GM23338 (cell line): ENCODE measurements around the gene SNX22. TPM values are rescaled to one million over a fixed set of nuclear protein-coding genes. Genes with fewer than 3 reads are reported as not detected.

Source experiments
- ATAC-seq: fragments of 200-7000 bp; cut with Tn5 transposase; 3 replicates; pipeline ENCODE4 v1.9.1; 2020
- DNase-seq: peaks from one replicate; pipeline ENCODE4 v3.0.0-alpha.2; 2015; ENCODE audit warnings: low spot score
- H2AFZ ChIP-seq: fragments of 200-600 bp; sonication (generic); 2 replicates; pipeline ENCODE4 v1.8.0; 2016; ENCODE audit warnings: antibody characterized with exemption, mild to moderate bottlenecking, moderate library complexity
- H3F3A ChIP-seq: fragments of 200-600 bp; sonication (generic); replicated peaks from 2 replicates; pipeline ENCODE4 v1.8.0; 2017; ENCODE audit warnings: antibody characterized with exemption, mixed run types, low read depth
- H3K27ac ChIP-seq: fragments of 200-600 bp; sonication (generic); 2 replicates; pipeline ENCODE4 v1.6.1; 2016; ENCODE audit warnings: low read depth
- H3K27me3 ChIP-seq: fragments of 200-600 bp; sonication (generic); 2 replicates; pipeline ENCODE4 v1.8.0; 2016; ENCODE audit warnings: mild to moderate bottlenecking, mixed run types, moderate library complexity; ENCODE audit not compliant: insufficient read depth
- H3K36me3 ChIP-seq: fragments of 200-600 bp; sonication (generic); 2 replicates; pipeline ENCODE4 v1.8.0; 2016; ENCODE audit warnings: mild to moderate bottlenecking; ENCODE audit not compliant: insufficient read depth
- H3K4me1 ChIP-seq: fragments of 200-600 bp; sonication (generic); 2 replicates; pipeline ENCODE4 v1.8.0; 2016; ENCODE audit warnings: mild to moderate bottlenecking, moderate library complexity; ENCODE audit not compliant: insufficient read depth
- H3K4me2 ChIP-seq: fragments of 200-600 bp; sonication (generic); 2 replicates; pipeline ENCODE4 v1.7.1; 2017; ENCODE audit warnings: mixed run types
- H3K4me3 ChIP-seq: fragments of 200-600 bp; sonication (generic); 2 replicates; pipeline ENCODE4 v1.6.1; 2016; ENCODE audit warnings: mixed run types
- H3K79me2 ChIP-seq: fragments of 200-600 bp; sonication (generic); replicated peaks from 2 replicates; pipeline ENCODE4 v1.8.0; 2017; ENCODE audit warnings: mild to moderate bottlenecking; ENCODE audit not compliant: insufficient read depth
- H3K9me2 ChIP-seq: fragments of 200-600 bp; sonication (generic); 2 replicates; pipeline ENCODE4 v1.8.0; 2017; ENCODE audit not compliant: insufficient read depth
- H4K20me1 ChIP-seq: fragments of 200-600 bp; sonication (generic); replicated peaks from 2 replicates; pipeline ENCODE4 v1.8.0; 2017; ENCODE audit warnings: mild to moderate bottlenecking; ENCODE audit not compliant: insufficient read depth
- H3K27ac Mint-ChIP-seq: 2 replicates; pipeline ENCODE4 v1.8.0; 2020; ENCODE audit warnings: inconsistent platforms, mild to moderate bottlenecking, moderate library complexity, mixed read lengths
- H3K27me3 Mint-ChIP-seq: 3 replicates; pipeline ENCODE4 v1.8.0; 2022; ENCODE audit warnings: low read depth, mild to moderate bottlenecking, moderate library complexity, mixed read lengths, inconsistent platforms; ENCODE audit not compliant: insufficient read depth, poor library complexity
- H3K36me3 Mint-ChIP-seq: 3 replicates; pipeline ENCODE4 v1.8.0; 2021; ENCODE audit warnings: low read depth, mild to moderate bottlenecking, inconsistent platforms, moderate library complexity, mixed read lengths
- H3K4me1 Mint-ChIP-seq: 3 replicates; pipeline ENCODE4 v1.8.0; 2020; ENCODE audit warnings: mild to moderate bottlenecking, inconsistent platforms, mixed read lengths
- H3K4me3 Mint-ChIP-seq: 3 replicates; pipeline ENCODE4 v1.8.0; 2021; ENCODE audit warnings: moderate library complexity, mild to moderate bottlenecking, inconsistent platforms, mixed read lengths
- H3K9me3 Mint-ChIP-seq: 3 replicates; pipeline ENCODE4 v1.8.0; 2020; ENCODE audit warnings: moderate library complexity, mild to moderate bottlenecking, inconsistent platforms, mixed read lengths
- CREB1 ChIP-seq: fragments of 250-450 bp; sonication (Bioruptor Pico); IDR thresholded peaks from 2 replicates; pipeline ENCODE4 v1.5.0; 2020; ENCODE audit warnings: low read depth, mild to moderate bottlenecking, moderate library complexity
- CTCF ChIP-seq, 2 experiments: fragments of 200-600 bp in 1 of 2; sonication (generic) in 1 of 2; conservative IDR thresholded peaks; 2 replicates each; pipeline versions ENCODE4 v1.5.1 to v1.6.1; 2016 to 2017; ENCODE audit warnings: antibody characterized with exemption in 2 of 2, low read depth in 2 of 2, mild to moderate bottlenecking in 2 of 2, moderate library complexity in 1 of 2
- JUNB ChIP-seq: IDR thresholded peaks from one replicate; pipeline ENCODE4 v1.6.1; 2016; ENCODE audit warnings: antibody characterized with exemption; ENCODE audit not compliant: unreplicated experiment
- POLR2AphosphoS5 ChIP-seq: IDR thresholded peaks from 2 replicates; pipeline ENCODE4 v1.6.1; 2016; ENCODE audit warnings: antibody characterized with exemption, low read depth
- ZNF331 ChIP-seq: fragments of 250-450 bp; sonication (Bioruptor Pico); IDR thresholded peaks from 2 replicates; pipeline ENCODE4 v1.5.0; 2020; ENCODE audit warnings: low read depth, mild to moderate bottlenecking, moderate library complexity
- ZNF462 ChIP-seq: fragments of 250-450 bp; sonication (Bioruptor Pico); IDR thresholded peaks from 2 replicates; pipeline ENCODE4 v1.5.0; 2020; ENCODE audit warnings: mild to moderate bottlenecking, moderate library complexity
- polyA plus RNA-seq: library from polyadenylated mRNA; unstranded; fragments of >200 nt; fragmentation: Nextera tagmentation; extraction: Ambion mirVana; gene quantifications from 2 replicates; pipeline ENCODE4 v1.2.1, GENCODE V29; 2016
- total RNA-seq: library from RNA; depleted of rRNA; stranded (reverse); fragments of >200 nt; shearing (Covaris generic); gene quantifications from 2 replicates; pipeline ENCODE4 v1.2.3, GENCODE V29; 2014
- TF ChIP-seq, protein P1 (sequence below): IDR thresholded peaks from 2 replicates; pipeline ENCODE4 v1.6.1; 2016; ENCODE audit warnings: antibody characterized with exemption

Gene SNX22
- total and polyA plus RNA-seq, 2 experiments from 2014 or later: 3.7 to 5.7 TPM

- TF ChIP-seq JUNB: no peak
- TF ChIP-seq ZNF462 (CRISPR knock-in tag): no peak
Measured at GRCh38 chr15:64133623-64134344, 17.7 kb upstream of the SNX22 start (continued).

GRCh38 chr15:64134345-64134829, 17.1 kb upstream of the SNX22 start:
- ATAC-seq: no peak
- TF ChIP-seq CREB1 (CRISPR knock-in tag): no peak
- no peak for TF ChIP-seq CTCF (conservative IDR thresholded peaks at IDR 0.05; ENCODE audit: low read depth in 2 of 2)
- no peak for TF ChIP-seq ZNF331 (CRISPR knock-in tag)
- no peak for TF ChIP-seq POLR2AphosphoS5
- TF ChIP-seq, protein P1, sequence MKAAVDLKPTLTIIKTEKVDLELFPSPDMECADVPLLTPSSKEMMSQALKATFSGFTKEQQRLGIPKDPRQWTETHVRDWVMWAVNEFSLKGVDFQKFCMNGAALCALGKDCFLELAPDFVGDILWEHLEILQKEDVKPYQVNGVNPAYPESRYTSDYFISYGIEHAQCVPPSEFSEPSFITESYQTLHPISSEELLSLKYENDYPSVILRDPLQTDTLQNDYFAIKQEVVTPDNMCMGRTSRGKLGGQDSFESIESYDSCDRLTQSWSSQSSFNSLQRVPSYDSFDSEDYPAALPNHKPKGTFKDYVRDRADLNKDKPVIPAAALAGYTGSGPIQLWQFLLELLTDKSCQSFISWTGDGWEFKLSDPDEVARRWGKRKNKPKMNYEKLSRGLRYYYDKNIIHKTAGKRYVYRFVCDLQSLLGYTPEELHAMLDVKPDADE: no peak
- DNase-seq: no peak
- Histone ChIP-seq H3F3A (peaks cover 9% of the 10 kb centered on the region; the same call in 1 of the 2 replicates), H4K20me1 (no peaks in the 10 kb centered on the region; the same call in none of the 2 replicates), H3K27ac (no peak overlapping the region), H3K27me3 (no peaks in the 10 kb centered on the region), H3K36me3 (peaks cover 18% of the 10 kb centered on the region; the same call in 1 of the 2 replicates), H3K4me3 (no peak overlapping the region), H2AFZ (no peak overlapping the region), H3K79me2 (no peaks in the 10 kb centered on the region), H3K4me1 (peaks cover 3% of the 10 kb centered on the region; the same call in 1 of the 2 replicates), H3K9me2 (no peaks in the 10 kb centered on the region), H3K4me2 (no peak overlapping the region)
- H3K27ac Mint-ChIP-seq: no peak overlapping the region
- H3K9me3 Mint-ChIP-seq: no peaks in the 10 kb centered on the region
- no peak overlapping the region for H3K4me3 Mint-ChIP-seq
- peaks cover 68% of the 10 kb centered on the region for H3K36me3 Mint-ChIP-seq
- peaks cover 4% of the 10 kb centered on the region for H3K27me3 Mint-ChIP-seq
- peaks cover 6% of the 10 kb centered on the region; the same call in 1 of the 3 replicates for H3K4me1 Mint-ChIP-seq
